Activated CD8-positive, alpha-beta memory T cell treated with anti-CD3 and anti-CD28 coated beads for 1 hour (primary cell): ENCODE results near the gene PSME1.
A peak's percentile ranks its signal among the peaks of the same experiment; 100 is the strongest.

ENCODE experiments used
- DNase-seq, 2 donors: peaks; one replicate each; pipeline ENCODE4 v3.0.0-alpha.2; 2020; ENCODE audit warnings: low read depth in 1 of 2; ENCODE audit errors: extremely low read depth in 1 of 2

The PSME1 gene

DNA sequence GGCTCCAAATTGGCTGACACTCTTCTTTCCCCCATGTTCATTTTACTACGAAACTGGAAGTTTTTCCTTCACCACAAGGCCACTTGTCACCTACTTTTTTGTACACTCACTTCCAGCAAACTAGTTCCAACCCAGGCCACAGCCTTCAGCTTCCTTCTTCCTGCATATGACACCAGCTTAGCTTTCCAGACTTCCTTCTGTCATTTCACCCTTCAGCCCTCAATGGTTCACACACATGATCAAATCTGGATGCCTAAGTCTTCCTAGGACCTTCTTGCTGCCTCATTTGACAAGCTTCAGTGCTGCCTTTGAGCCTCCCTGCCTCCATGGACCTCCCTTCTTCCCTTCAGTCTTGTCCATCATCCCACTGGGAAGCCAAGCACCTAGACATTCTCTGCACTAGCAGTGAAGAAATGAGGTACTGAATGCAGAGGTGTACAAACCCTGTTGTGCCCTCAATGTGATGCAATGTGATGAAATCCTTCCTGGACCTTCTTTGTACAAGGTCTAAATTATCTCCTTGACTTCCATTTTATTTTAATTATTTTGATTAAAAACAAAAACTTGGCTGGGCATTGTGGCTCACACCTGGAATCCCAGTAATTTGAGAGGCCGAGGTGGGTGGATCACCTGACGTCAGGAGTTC is 31.6 kb downstream of the PSME1 start:
- DNase-seq = no peak

DNA sequence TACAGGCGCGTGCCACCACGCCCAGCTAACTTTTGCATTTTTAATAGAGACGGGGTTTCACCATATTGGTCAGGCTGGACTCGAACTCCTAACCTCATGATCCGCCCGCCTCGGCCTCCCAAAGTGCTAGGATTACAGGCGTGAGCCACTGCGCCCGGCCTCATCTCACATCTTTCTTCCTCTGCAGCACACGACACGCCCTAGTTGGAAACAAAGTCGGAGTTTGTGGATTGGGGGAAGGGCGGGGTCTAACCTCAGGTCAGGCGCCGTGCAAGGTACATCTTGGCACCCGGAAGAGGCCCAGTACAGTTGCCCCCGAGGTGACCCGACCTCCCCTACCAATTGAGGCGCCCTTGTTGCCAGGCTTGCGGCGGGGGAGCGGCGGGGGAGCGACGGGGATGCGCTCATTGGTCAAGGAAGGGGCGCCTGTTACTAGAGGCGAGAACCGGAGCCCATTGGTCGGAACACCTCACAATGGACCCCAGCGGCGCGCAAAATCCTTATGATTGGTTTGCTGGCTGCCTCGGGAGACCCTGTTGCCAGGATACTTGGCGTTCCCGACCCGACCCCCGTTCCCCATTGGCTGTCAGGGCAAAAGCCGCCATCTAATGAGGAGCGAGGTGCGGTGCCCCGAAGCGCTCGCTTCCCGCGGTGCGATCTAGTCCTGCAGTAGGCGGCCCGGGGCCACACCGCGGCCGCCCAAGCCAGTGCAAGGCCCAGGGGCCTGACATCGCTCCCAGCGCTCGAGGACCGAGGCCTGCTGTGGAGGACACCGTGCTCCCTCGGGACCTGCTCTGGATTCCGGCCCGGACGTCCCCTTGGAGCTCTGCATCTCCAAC is 35.6 kb downstream of the PSME1 start, which contains the start of gene REC8:
Gene REC8, plus strand, starts transcription at position 659 of the 839 bp plus-strand sequence. CDS start 473 bp downstream, outside the sequence.
- peak; percentile 56 to 63 for DNase-seq

DNA sequence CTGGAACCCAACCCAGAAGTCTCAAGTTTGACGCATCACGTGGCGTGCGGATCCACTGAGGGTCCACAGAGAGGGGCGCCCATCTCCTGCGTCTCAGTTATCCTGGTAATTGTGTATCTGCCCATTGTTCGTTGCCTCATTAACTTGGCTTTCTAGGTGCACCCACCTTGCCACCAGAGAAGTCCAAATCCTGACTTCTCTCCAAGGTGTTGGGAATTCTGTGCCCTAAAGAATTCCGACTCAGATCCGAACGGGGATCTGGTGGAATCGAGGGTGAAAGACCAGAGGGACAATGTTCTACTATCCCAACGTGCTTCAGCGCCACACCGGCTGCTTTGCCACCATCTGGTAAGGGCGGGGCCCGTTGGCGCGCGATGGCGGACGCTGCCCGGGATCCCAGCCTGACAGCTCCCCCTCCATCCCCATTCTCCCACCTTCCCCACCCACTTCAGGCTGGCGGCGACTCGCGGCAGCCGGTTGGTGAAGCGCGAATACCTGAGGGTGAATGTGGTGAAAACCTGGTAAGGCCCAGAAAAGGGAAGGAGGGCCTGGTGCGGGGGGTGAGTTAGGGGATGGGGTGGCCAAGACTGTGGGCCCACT is 36.4 kb downstream of the PSME1 start:
- no peak for DNase-seq

DNA sequence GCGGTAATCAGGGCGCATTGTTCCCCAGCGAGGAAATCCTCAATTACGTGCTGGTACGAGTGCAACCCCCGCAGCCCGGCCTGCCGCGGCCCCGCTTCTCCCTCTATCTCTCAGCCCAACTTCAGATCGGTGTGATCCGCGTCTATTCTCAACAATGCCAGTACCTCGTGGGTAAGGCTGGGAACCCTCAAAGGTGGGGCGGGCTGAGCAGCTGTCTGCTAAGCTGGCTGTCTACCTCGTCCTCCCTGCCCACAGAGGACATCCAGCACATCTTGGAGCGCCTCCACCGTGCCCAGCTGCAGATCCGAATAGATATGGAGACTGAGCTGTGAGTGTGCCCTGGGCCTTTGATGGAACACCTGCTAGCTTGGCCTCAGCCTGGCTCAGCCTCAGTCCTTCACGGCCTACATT is 36.9 kb downstream of the PSME1 start:
- no peak for DNase-seq

DNA sequence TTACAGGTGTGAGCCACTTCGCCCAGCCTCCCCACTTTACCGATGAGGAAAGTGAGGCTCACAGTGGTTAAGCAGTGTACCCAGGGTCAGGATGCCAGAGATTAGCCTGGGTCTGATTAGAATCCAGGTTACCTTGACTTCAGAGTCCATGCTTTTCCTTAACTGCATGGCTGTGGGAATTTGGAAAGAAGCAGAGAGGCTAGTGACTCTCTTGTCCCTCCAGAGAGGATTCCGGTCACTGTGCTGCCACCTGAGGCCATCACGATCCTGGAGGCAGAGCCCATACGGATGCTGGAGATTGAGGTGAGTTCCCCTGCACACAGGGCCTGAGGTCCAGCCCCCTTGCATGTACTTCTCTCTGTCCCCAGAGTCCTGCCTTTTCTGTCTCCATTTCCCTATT is 40.6 kb downstream of the PSME1 start:
- DNase-seq = no peak

DNA sequence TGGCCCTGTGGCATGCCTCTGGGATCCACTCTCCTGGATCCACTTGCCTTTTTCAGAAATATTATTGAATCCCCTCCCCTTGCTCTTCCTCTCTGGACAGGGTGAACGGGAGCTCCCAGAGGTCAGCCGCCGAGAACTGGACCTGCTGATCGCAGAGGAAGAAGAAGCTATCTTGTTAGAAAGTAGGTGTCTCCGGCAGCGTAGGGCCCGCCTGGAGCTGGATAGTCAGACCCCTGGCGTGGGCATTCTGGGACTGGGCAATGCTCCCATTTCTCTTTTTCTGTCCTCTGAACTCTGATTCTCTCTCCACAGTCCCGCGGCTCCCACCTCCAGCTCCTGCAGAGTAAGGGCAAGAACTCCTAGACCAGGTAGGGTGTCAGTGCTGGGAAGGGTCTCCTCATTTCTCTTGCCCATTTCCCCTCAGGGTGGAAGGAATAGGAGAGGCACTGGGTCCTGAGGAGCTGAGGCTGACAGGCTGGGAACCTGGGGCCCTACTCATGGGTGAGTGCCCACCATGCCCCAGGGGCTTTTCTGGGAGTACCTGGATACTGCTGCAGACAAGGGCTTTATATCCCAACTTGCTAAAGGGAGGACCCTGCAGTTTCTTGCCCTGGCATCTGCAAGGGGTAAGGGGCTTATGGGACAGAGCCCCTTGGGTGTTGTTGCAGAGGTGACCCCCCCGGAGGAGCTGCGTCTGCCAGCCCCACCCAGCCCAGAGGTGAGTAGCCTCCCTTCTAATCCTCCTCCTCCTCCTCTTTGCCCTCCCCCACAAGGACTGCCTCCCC is 41.2 kb downstream of the PSME1 start:
- no peak for DNase-seq

DNA sequence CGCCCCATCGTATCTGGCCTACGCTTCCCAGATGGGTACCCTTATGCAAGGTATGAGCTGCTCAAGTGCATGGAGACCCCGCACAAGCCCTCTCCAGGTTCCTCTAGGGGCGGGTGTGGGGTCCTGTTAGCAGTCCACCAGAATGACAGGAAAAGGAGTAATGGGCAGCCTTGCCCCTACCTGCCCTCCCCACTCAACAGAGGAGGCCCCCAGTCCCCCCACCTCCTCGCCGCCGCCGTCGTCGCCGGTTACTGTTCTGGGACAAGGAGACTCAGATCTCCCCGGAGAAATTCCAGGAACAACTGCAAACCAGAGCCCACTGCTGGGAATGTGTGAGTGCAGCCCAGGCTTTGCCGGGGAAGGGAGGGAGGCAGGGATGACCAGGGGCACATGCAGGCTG is 41.9 kb downstream of the PSME1 start:
- DNase-seq = no peak

DNA sequence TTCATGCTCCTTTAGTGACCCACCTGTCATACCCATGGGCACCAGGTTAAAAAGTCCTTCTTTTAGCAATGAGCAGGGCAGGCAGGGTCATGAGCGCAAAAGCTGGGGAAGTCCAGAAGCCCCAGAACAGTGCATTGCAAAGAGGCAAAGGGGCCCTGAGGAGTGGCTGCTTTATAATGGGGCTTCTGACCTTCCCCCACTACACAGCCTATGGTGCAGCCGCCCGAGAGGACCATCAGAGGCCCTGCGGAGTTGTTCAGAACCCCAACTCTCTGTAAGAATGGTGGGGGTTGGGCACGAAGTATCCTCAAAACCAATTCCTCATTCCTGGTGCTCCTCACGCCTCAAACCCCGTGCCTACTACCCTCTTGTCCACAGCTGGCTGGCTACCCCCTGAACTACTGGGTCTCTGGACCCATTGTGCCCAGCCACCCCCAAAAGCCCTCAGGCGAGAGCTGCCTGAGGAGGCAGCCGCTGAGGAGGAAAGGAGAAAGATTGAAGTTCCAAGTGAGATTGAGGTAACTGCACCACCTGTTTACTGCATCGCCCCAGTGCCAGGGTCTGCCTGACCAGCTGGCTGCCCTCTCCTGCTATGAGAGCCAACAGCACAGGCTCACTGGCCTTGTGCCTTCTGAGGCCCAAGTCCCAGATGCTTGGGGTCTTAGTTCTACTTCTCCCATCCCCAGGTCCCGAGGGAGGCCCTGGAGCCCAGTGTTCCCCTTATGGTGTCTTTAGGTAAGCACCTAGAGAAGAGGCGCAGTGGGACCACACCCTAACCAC is 42.6 kb downstream of the PSME1 start:
- no peak for DNase-seq

DNA sequence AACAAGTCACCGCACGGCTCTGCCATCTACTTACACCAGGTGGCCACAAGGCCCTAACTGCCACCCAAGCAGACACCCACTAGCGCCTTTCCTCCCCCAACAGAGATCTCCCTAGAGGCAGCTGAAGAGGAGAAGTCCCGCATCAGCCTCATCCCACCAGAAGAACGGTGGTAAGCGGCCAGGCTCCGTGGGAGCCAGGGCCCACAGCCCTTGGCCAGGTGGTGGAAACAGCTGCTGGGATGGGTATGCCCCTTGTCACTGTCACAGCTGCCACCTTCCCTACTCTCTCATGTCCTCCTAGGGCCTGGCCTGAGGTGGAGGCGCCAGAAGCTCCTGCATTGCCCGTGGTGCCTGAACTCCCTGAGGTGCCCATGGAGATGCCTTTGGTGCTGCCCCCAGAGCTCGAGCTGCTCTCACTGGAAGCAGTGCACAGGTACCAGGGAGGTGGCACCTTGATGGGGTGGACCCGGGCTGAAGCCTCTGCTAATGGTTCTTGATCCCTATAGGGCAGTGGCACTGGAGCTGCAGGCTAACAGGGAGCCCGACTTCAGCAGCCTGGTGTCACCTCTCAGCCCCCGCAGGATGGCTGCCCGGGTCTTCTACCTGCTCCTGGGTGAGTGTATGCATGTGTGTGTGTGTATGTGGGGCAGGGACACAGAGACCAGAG is 43.4 kb downstream of the PSME1 start:
- DNase-seq = no peak

DNA sequence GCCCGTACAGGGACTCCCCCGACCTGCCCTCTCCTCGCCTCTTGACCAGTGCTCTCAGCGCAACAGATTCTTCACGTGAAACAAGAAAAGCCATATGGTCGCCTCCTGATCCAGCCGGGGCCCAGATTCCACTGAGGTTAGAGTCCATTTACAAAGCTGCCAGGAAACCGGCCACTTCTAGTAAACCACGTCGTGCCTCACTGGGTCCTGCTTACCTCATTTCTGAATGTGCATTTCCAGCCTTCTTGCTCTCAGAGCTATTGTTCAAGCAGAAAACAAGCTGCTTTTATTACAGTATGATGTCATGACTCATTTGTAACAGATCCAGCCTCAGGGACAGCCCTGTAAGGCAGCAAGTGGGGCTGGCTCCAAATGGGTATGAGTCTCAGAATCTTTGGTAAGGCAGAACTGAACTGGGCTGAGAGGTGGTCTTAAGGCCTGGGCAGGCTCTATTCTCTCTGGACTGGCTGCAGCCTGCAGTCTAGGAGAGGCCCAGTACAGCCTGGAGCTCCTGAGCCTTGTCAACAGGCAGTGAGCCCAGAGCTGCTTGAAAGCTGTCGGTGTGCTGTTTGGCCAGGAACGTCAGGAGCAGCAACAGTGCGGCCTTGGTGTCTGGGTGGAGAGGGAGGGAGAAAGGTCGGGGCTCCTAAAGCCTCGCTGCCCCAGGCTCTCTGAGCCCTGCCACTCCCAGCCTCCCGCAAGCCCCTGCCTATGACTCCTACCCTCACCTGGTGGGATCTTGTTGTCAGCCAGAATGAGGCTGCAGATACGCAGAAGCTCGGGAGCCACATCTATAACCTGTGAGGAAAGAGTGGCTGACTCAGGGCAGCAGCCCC is 44.2 kb downstream of the PSME1 start:
- no peak for DNase-seq

DNA sequence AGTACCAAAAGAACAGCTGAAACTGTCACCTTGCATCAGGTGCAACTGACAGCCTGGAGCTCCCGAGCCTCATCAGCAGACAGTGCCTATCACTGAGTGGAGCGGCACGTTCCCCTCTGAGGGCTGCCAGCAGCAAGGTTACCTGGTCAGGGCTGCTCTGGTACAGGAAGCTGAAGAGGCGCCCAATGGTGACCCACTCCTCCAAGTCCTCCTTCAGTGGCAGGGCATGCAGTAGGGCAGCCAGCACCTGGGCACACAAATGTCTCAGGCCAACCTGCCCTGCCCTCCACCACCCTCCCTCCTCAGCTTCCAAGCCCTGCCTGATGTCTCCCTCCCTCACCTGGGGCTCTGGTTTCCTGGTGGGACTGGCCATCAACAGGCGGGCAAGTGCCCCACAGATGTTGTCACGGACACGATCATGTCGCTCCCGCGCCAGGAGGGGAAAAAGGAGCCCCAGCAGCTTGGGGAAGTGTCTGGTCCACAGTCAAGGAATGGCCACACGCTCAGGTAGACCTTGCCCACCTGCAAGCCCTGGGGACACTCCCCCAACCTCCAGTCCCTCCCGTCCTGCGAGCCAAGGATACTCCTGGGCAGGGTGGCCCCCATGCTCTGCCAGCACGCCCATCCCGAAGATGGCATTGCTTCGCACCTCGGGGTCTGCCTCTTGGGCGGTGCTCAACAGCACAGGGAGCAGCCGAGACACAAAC is 45.5 kb downstream of the PSME1 start:
- no peak for DNase-seq

DNA sequence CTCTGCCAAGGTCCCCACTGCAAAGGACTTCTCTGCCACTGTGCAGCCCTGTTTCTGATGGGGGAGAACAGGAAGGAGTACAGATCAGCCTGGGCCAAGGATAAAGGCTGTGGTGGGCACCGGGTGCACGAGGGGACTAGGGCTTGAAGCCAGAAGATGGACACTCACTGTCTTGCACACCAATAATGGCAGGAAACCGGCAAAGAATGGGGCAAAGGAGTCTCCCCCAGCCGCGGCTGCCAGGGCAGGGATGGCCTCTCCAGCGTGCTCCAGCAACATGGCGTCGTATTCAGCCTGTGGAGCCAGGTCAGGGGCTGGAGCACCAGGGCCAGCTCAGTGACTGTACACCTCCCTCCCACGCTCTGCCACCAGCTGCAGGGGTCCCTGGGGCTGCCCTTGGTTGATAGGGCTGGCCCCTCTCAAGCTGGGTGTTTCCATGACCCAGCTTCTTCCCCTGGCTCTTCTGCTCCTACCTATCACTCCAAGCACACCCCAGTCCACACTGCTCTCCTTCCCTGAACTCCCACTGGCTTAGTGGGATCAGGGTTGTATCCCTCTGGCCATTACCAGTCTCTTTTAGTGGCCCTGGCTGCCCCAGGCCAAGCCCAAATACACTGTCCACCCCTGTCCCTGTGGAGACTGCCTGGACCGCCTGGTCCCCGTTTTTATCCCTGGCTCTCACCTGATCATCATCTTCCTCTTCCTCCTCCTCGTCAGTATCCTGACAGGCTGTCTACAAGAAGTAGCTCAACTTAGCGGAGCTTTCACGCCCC is 46.3 kb downstream of the PSME1 start:
- DNase-seq = no peak

DNA sequence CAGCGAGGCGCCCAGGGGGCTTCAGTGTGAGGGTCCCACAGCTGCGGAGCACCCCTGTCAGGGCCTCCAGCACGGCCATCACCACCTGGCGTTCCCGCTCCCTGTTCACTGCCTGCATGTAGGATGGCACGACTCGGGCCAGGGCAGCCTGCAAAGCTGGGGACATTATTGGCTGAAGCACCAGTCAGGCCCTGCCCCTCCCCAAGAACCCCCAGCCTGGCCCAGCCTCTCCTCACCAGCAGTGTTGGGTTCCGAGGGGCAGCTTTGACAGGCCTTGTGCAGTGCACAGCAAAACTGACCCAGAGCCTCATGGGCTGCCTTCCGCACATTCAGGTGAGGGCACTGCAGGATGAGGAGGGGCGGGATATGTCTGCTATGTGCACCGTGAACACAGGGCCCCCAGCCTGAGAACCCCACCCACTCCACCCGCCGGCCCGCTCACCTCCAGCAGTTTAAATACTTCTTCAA is 47.1 kb downstream of the PSME1 start:
- no peak for DNase-seq

DNA sequence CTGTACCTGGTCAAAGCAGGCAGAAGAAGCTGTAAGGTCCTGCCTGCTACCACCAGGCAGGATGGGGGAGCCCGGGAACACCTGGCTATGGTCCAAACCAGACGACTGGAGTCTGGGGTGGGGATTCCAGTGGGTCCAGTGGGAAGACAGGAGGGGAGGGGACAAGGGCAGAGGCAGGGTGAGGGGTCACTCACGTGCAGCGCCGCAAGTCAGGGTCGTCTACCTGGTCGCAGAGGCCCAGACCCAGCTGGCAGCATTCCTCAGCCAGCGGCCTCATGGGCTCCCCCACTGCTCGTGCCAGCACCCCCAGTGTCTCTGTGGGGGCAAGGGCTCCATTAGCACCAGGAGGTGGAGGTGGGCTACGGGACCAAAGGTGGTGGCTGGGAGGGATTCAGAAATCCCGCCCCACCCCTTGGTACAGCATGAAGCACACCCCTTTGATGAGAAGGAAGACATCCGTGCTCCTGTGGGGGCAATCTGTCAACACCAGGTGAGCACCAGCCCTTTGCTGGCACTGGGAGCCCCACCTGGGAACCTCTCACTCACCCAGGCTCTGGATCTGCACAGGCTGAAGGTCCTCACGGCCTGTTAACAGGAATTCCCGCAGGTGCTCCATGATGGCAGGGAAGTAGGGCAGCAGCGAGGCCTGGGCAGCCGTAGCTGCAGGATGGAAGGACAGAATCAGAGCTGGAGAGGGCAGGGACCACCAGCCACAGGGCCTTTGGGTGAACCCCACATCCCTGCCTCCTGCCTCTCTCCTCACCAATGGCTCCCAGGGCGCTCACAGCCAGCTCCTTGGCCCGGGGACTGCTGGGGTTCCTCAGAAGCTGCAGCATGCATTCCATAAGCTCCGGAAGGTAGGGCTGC is 48.3 kb downstream of the PSME1 start:
- DNase-seq = no peak

DNA sequence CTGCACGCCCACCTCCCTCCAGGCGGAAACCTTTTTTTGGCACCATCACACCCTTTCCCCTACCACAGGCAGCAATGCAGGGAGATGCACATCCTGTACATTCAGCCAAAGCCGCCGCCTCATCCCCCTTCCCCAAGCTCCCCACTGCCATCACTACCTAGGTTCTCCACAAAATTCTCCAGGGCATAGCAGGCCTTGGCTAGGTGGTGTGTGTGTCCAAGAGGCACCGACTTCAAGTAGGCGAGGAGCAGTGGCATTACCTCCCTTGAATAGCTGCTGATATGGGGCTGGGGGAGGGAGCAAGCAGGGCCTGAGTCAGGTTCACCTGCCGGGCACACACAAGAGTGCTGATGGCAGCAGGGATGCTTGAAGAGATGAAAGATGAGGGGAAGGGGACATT is 49.0 kb downstream of the PSME1 start:
- no peak for DNase-seq

DNA sequence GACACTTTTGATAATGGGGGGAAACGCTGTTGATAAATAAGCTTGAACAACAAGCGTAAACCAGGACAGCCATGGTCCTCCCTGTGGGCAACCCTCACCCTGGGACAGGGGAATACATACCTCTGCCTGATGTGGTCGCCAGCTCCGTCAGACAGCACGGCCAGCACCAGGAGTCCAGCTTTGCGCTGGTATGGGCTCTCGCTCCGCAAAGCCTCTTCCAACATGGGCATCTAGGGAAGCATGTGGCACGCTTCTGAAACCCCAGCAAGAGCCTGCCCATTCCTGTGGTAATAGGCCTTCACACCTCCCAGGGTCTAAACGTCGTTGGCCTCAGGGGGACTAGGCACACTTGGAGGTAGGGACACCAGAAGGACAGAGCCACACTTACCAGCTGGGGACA is 49.7 kb downstream of the PSME1 start:
- no peak for DNase-seq
